ENCODE measurements around the gene CLCN1. TPM values are rescaled to one million over a fixed set of nuclear protein-coding genes. Genes with fewer than 3 reads are reported as not detected.

Gene CLCN1
- total RNA-seq, 1 experiment from 2014 or later = not detected

GRCh38 chr7:143372070-143372469 is 56.2 kb downstream of the CLCN1 start:
- H3K9me3 ChIP-seq (replicated peaks) = no peaks in the 10 kb centered on the region
- H3K27ac ChIP-seq = no peak overlapping the region
- DNase-seq (ENCODE audit: low read depth in 1 of 2, low spot score in 2 of 2) = no peak
- H3K36me3 ChIP-seq = no peaks in the 10 kb centered on the region
- peaks cover 21% of the 10 kb centered on the region for H3K4me1 ChIP-seq (replicated peaks)
- no peak overlapping the region for H3K4me3 ChIP-seq
- 0 out of 2 replicates have a peak, but pooled peaks cover 6% of the 10 kb centered on the region for H3K27me3 ChIP-seq (replicated peaks)

GRCh38 chr7:143373255-143373794 is 57.4 kb downstream of the CLCN1 start:
- H3K36me3 ChIP-seq = no peaks in the 10 kb centered on the region
- no peak overlapping the region for H3K27ac ChIP-seq
- H3K4me1 ChIP-seq (replicated peaks) = peaks cover 22% of the 10 kb centered on the region
- H3K27me3 ChIP-seq (replicated peaks) = 0 out of 2 replicates have a peak, but pooled peaks cover 3% of the 10 kb centered on the region
- no peak overlapping the region for H3K4me3 ChIP-seq
- DNase-seq (ENCODE audit: low read depth in 1 of 2, low spot score in 2 of 2) = no peak
- no peaks in the 10 kb centered on the region for H3K9me3 ChIP-seq (replicated peaks)

- H3K36me3 ChIP-seq = peaks cover 5% of the 10 kb centered on the region
- no peak overlapping the region for H3K27ac ChIP-seq
- 0 out of 2 replicates have a peak, but pooled peaks cover 3% of the 10 kb centered on the region for H3K27me3 ChIP-seq (replicated peaks)
- no peaks in the 10 kb centered on the region for H3K9me3 ChIP-seq (replicated peaks)
- no peak overlapping the region for H3K4me3 ChIP-seq
- no peak for DNase-seq (ENCODE audit: low read depth in 1 of 2, low spot score in 2 of 2)
- H3K4me1 ChIP-seq (replicated peaks) = peaks cover 32% of the 10 kb centered on the region
Measured at GRCh38 chr7:143374561-143374960, 58.6 kb downstream of the CLCN1 start.

DNA sequence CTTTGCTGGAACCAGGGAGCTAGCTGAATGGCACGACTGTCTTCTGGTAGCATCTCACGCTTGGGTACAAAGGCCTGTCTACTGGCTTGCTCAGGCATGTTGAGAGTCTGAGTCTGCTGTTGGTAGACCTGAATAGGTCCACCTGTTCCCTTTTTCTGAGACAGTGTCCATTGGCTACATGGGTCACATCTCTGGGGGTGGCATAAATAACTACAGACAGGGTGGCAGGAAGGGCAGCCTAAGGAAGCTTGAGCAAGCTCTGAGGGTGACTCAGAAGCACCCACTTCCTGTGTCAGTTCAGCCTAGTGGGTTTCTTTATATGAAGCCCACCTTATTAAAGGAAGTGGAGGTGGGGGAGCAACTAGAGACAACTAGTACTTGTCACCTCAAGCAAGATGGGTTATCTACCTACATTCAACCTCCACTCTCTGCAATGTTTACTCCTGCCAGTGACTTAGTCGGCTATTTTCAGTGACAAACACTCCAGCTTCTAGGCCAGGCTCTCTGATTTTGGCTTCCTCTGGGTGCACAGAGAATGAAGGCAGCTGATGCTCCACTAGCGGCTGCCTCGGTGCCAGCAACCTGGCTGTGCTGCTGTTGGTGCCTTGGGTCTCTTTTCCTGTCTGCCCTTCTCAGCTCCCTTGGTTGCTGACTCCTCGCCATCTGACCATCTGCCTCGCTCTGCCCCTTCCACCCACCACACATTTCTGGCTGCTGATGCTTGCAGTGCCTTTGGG is 59.6 kb downstream of the CLCN1 start:
- H3K36me3 ChIP-seq = peaks cover 7% of the 10 kb centered on the region
- peaks cover 35% of the 10 kb centered on the region for H3K4me1 ChIP-seq (replicated peaks)
- H3K4me3 ChIP-seq = no peak overlapping the region
- H3K9me3 ChIP-seq (replicated peaks) = no peaks in the 10 kb centered on the region
- DNase-seq (ENCODE audit: low read depth in 1 of 2, low spot score in 2 of 2) = no peak
- no peaks in the 10 kb centered on the region for H3K27me3 ChIP-seq (replicated peaks)
- no peak overlapping the region; the same call in 1 of the 2 replicates for H3K27ac ChIP-seq

GRCh38 chr7:143376396-143376795 is 60.5 kb downstream of the CLCN1 start:
- no peak for DNase-seq (ENCODE audit: low read depth in 1 of 2, low spot score in 2 of 2)
- Histone ChIP-seq H3K27ac (no peak overlapping the region), H3K36me3 (peaks cover 12% of the 10 kb centered on the region), H3K4me3 (no peak overlapping the region), H3K27me3 (replicated peaks) (no peaks in the 10 kb centered on the region), H3K9me3 (replicated peaks) (no peaks in the 10 kb centered on the region), H3K4me1 (replicated peaks) (peaks cover 35% of the 10 kb centered on the region)

GRCh38 chr7:143379611-143380259 is 63.8 kb downstream of the CLCN1 start:
- Histone ChIP-seq H3K36me3 (peaks cover 46% of the 10 kb centered on the region), H3K4me1 (replicated peaks) (peaks cover 63% of the 10 kb centered on the region), H3K9me3 (replicated peaks) (0 out of 2 replicates have a peak, but pooled peaks cover 2% of the 10 kb centered on the region), H3K27ac (peak overlapping the region; percentile 92; the same call in 1 of the 2 replicates), H3K27me3 (replicated peaks) (no peaks in the 10 kb centered on the region), H3K4me3 (peak overlapping the region; percentile 77)
- DNase-seq (ENCODE audit: low read depth in 1 of 2, low spot score in 2 of 2) = no peak

DNA sequence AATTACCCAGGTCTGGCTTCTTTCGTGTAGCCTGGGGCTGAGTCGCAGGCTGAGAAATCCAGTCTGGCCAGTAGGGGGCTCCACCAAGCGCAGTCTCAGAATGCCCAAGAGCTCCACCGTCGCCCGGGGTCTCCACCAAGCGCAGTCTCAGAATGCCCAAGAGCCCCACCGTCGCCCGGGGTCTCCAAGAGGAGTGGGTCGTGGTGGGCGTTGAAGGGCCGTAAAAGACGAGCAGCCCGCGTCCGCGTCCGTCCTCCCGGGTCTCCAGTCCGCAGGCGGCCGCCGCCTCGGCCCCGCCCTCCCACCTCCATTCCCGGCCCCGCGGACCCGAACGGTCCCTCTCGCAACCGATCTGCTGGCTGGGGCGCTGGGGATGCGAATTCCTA is 64.3 kb downstream of the CLCN1 start:
- Histone ChIP-seq H3K4me1 (replicated peaks) (peaks cover 60% of the 10 kb centered on the region), H3K36me3 (peaks cover 51% of the 10 kb centered on the region), H3K27ac (peak overlapping the region; percentile 92), H3K4me3 (peak overlapping the region; percentile 77), H3K9me3 (replicated peaks) (0 out of 2 replicates have a peak, but pooled peaks cover 2% of the 10 kb centered on the region), H3K27me3 (replicated peaks) (no peaks in the 10 kb centered on the region)
- peak; percentile 83 to 90 for DNase-seq (ENCODE audit: low read depth in 1 of 2, low spot score in 2 of 2)

GRCh38 chr7:143380646-143381426 is 64.9 kb downstream of the CLCN1 start, which contains the start of gene ZYX:
TSS of gene ZYX (plus strand) at chr7:143381345. CDS start at chr7:143381572, 227 bp downstream.
- 0 out of 2 replicates have a peak, but pooled peaks cover 2% of the 10 kb centered on the region for H3K9me3 ChIP-seq (replicated peaks)
- H3K4me1 ChIP-seq (replicated peaks) = peaks cover 54% of the 10 kb centered on the region
- peak within 1 kb of the TSS; percentile 77 for H3K4me3 ChIP-seq
- H3K27ac ChIP-seq = peak within 1 kb of the TSS; percentile 92
- H3K27me3 ChIP-seq (replicated peaks) = no peaks in the 10 kb centered on the region
- peaks cover 57% of the 10 kb centered on the region for H3K36me3 ChIP-seq
- peak; percentile 90 to 99 for DNase-seq (ENCODE audit: low read depth in 1 of 2, low spot score in 2 of 2)

GRCh38 chr7:143381427-143382125 is 65.7 kb downstream of the CLCN1 start:
- Histone ChIP-seq H3K36me3 (peaks cover 63% of the 10 kb centered on the region), H3K4me3 (peak overlapping the region; percentile 77), H3K27me3 (replicated peaks) (no peaks in the 10 kb centered on the region), H3K9me3 (replicated peaks) (0 out of 2 replicates have a peak, but pooled peaks cover 2% of the 10 kb centered on the region), H3K27ac (peak overlapping the region; percentile 92), H3K4me1 (replicated peaks) (peaks cover 48% of the 10 kb centered on the region)
- peak; percentile 41 to 72 for DNase-seq (ENCODE audit: low read depth in 1 of 2, low spot score in 2 of 2)

- H3K4me3 ChIP-seq = peak overlapping the region; percentile 77
- H3K27me3 ChIP-seq (replicated peaks) = no peaks in the 10 kb centered on the region
- H3K27ac ChIP-seq = peak overlapping the region; percentile 92
- H3K4me1 ChIP-seq (replicated peaks) = peaks cover 41% of the 10 kb centered on the region
- H3K36me3 ChIP-seq = peaks cover 70% of the 10 kb centered on the region
- H3K9me3 ChIP-seq (replicated peaks) = 0 out of 2 replicates have a peak, but pooled peaks cover 2% of the 10 kb centered on the region
- no peak for DNase-seq (ENCODE audit: low read depth in 1 of 2, low spot score in 2 of 2)
Measured at GRCh38 chr7:143382126-143382790, 66.3 kb downstream of the CLCN1 start.

- 0 out of 2 replicates have a peak, but pooled peaks cover 2% of the 10 kb centered on the region for H3K9me3 ChIP-seq (replicated peaks)
- DNase-seq (ENCODE audit: low read depth in 1 of 2, low spot score in 2 of 2) = no peak
- H3K4me1 ChIP-seq (replicated peaks) = peaks cover 41% of the 10 kb centered on the region
- H3K36me3 ChIP-seq = peaks cover 77% of the 10 kb centered on the region
- no peak overlapping the region for H3K27ac ChIP-seq
- no peaks in the 10 kb centered on the region for H3K27me3 ChIP-seq (replicated peaks)
- peak overlapping the region; percentile 77 for H3K4me3 ChIP-seq
Measured at GRCh38 chr7:143382791-143383641, 67.1 kb downstream of the CLCN1 start.

DNA sequence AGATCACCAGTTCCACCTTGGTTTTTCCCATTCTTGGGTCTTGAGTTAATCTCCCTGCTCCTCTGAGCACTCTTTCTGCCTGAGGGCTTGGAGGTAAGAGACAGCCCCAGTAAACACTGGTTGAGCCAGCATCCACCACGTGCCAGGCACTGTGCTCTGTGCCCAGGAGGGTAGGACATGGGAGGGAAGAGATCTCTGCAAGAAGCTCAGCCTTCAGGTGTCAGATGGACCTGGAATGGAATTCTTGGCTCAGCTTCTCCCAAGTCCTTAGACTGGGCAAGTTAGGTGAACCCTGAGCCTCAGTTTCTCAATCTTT is 67.7 kb downstream of the CLCN1 start:
- Histone ChIP-seq H3K36me3 (peaks cover 83% of the 10 kb centered on the region), H3K27ac (no peak overlapping the region), H3K27me3 (replicated peaks) (no peaks in the 10 kb centered on the region), H3K4me3 (no peak overlapping the region), H3K4me1 (replicated peaks) (peaks cover 41% of the 10 kb centered on the region), H3K9me3 (replicated peaks) (0 out of 2 replicates have a peak, but pooled peaks cover 2% of the 10 kb centered on the region)
- no peak for DNase-seq (ENCODE audit: low read depth in 1 of 2, low spot score in 2 of 2)

Measured in SJSA1 (cell line).